ENCODE results near the gene THOC2. TPM values are rescaled to one million over a fixed set of nuclear protein-coding genes. Genes with fewer than 3 reads are reported as not detected.

Gene THOC2
- total and polyA plus RNA-seq, 10 of the 15 experiments (the other 5 are each of a cell fraction or from before 2014, with no cell fraction given), result 64.8 to 136 (median 75.1) TPM

DNA sequence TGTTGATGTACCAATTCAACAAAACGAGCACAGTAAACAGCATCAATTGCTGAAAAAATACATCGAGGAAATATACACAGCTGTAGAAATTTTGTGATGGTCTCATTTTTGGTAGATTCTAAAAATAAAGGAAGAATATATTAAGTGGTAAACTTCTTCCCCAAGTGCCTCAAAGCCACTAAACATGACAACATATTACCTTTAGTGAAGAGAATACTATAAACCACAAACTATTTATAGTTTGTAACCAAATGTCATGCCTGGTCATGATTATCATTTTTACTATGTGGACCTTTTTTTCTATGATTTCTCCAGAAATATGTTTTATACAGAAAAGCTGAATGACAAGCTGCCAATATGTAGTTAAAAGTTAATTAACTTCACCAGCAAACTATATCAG, 106.9 kb downstream of the THOC2 start:
- FAIRE-seq (no peak), ATAC-seq (no peak), DNase-seq (ENCODE audit: low read depth, low spot score) (no peak)
- intact Hi-C loops (cut with micrococcal nuclease; ENCODE audit: unreplicated experiment) (no loop called here), in situ Hi-C loops (cut with MboI) (no loop called here)
- SMC1A ChIA-PET (ENCODE audit: uncharacterized antibody, unreplicated experiment), result interaction anchor here (0.6 to 3.1 kb wide), 4 partner anchors 9 to 176 kb away, joined by 3 to 14 read pairs (median 9); no protein-coding TSS in a partner anchor
- 0% methylated on average over 2 of the region's 2 CpGs for WGBS (ENCODE audit: insufficient coverage, insufficient replicate concordance, low lambda C conversion rate, missing lambda C conversion rate)
- no peak overlapping the region for H3K9ac ChIP-seq (ENCODE audit: control insufficient read depth, insufficient read depth, low read length)
- peaks cover 0 to 15% of the 10 kb centered on the region in 2 experiments; a peak in 2 of 4 replicates for H3K36me3 ChIP-seq (ENCODE audit: control insufficient read depth in 2 of 2, insufficient read depth in 2 of 2, low read length in 1 of 2)
- no peak overlapping the region for H3K4me3 ChIP-seq
- no peaks in the 10 kb centered on the region for H3K27me3 ChIP-seq (replicated peaks in 1 of 2; ENCODE audit: control insufficient read depth in 2 of 2, insufficient read depth in 2 of 2, low read length in 1 of 2)
- no peaks in the 10 kb centered on the region for H3K9me3 ChIP-seq (replicated peaks; ENCODE audit: control insufficient read depth, insufficient read depth, low read length)
- H4K20me1 ChIP-seq (ENCODE audit: control insufficient read depth, insufficient read depth), result no peaks in the 10 kb centered on the region
- no peak overlapping the region for H2AFZ ChIP-seq (ENCODE audit: control insufficient read depth, low read depth, low read length)
- RAD21 ChIA-PET (ENCODE audit: unreplicated experiment), result no interaction called here
- H3K4me1 ChIP-seq (ENCODE audit: control insufficient read depth, insufficient read depth, low read length), result no peaks in the 10 kb centered on the region
- H3K27ac ChIP-seq (ENCODE audit: control insufficient read depth, insufficient read depth), result no peak overlapping the region
- POLR2A ChIA-PET, result no interaction called here
- no TSS peak for BruUV-seq (replicated peaks)
- H3K4me2 ChIP-seq (ENCODE audit: control insufficient read depth, insufficient read depth), result no peak overlapping the region
- TF ChIP-seq, protein P1, sequence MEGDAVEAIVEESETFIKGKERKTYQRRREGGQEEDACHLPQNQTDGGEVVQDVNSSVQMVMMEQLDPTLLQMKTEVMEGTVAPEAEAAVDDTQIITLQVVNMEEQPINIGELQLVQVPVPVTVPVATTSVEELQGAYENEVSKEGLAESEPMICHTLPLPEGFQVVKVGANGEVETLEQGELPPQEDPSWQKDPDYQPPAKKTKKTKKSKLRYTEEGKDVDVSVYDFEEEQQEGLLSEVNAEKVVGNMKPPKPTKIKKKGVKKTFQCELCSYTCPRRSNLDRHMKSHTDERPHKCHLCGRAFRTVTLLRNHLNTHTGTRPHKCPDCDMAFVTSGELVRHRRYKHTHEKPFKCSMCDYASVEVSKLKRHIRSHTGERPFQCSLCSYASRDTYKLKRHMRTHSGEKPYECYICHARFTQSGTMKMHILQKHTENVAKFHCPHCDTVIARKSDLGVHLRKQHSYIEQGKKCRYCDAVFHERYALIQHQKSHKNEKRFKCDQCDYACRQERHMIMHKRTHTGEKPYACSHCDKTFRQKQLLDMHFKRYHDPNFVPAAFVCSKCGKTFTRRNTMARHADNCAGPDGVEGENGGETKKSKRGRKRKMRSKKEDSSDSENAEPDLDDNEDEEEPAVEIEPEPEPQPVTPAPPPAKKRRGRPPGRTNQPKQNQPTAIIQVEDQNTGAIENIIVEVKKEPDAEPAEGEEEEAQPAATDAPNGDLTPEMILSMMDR (IDR thresholded peaks at IDR 0.05 in 2 of 3, conservative IDR thresholded peaks at IDR 0.05 in 1 of 3; ENCODE audit: control insufficient read depth in 2 of 3, extremely low read depth in 1 of 3, insufficient read depth in 1 of 3, low read depth in 3 of 3, low read length in 3 of 3), result no peak
- TF ChIP-seq ESRRA (IDR thresholded peaks at IDR 0.05; ENCODE audit: low read length) (no peak), MEF2A (IDR thresholded peaks at IDR 0.05; ENCODE audit: insufficient read depth, low read depth, low read length) (peak; percentile 60; the same call in 1 of the 2 replicates), NFIC (IDR thresholded peaks at IDR 0.05; ENCODE audit: low read depth, low read length) (peak; percentile 27; the same call in 1 of the 2 replicates), RUNX3 (IDR thresholded peaks at IDR 0.05; ENCODE audit: low read length) (peak; percentile 72), RELA (IDR thresholded peaks at IDR 0.05; ENCODE audit: borderline replicate concordance, partially characterized antibody) (no peak)
- TF ChIP-seq, protein P2, sequence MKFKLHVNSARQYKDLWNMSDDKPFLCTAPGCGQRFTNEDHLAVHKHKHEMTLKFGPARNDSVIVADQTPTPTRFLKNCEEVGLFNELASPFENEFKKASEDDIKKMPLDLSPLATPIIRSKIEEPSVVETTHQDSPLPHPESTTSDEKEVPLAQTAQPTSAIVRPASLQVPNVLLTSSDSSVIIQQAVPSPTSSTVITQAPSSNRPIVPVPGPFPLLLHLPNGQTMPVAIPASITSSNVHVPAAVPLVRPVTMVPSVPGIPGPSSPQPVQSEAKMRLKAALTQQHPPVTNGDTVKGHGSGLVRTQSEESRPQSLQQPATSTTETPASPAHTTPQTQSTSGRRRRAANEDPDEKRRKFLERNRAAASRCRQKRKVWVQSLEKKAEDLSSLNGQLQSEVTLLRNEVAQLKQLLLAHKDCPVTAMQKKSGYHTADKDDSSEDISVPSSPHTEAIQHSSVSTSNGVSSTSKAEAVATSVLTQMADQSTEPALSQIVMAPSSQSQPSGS (IDR thresholded peaks at IDR 0.05; ENCODE audit: low read length), result 0 out of 2 replicates have a peak, but pooled peaks have one; percentile 32
- CTCF ChIA-PET, result interaction anchor here (0.5 to 1.1 kb wide), 3 partner anchors 9 to 42 kb away, joined by 3 to 4 read pairs (median 3); no protein-coding TSS in a partner anchor
- no peaks in the 10 kb centered on the region for H3K79me2 ChIP-seq (ENCODE audit: control insufficient read depth, insufficient read depth, low read length)

All from GM12878 (cell line).